ENCODE data around the gene FTMT. TPM values are rescaled to one million over a fixed set of nuclear protein-coding genes. Genes with fewer than 3 reads are reported as not detected.

Gene FTMT
- polyA plus RNA-seq = not detected in 2 replicates

GRCh38 chr5:121851643-121852574, at the start of gene FTMT:
FTMT (plus strand) TSS chr5:121851882; CDS start chr5:121851964, 82 bp downstream.

Other genes with a start within 250 kb of the FTMT start
- gene SRFBP1, start 110.1 kb downstream of the FTMT start, polyA plus RNA-seq = 18.3 and 27.8 TPM in 2 replicates
- gene LOX, start 226.4 kb downstream of the FTMT start, polyA plus RNA-seq = 30.8 and 46.4 TPM in 2 replicates